Transverse colon (tissue), 4 donors: ENCODE results near the gene CDCP2.

Experiments
- POLR2A ChIP-seq: fragments of 450-650 bp; IDR thresholded peaks from one replicate; pipeline ENCODE4 v1.6.1; 2016; ENCODE audit warnings: antibody characterized with exemption, mild to moderate bottlenecking, moderate library complexity
- POLR2AphosphoS5 ChIP-seq, 3 donors: sonication (generic); formaldehyde crosslinking; IDR thresholded peaks; one replicate each; pipeline ENCODE4 v1.6.1; 2016; ENCODE audit warnings: antibody characterized with exemption in 3 of 3
- TF ChIP-seq, protein P1 (sequence below), 5 experiments: fragments of 200-600 bp in 3 of 5; fragments of 450-650 bp in 2 of 5; sonication (generic) in 3 of 5; IDR thresholded peaks; 1 replicate in 2 of 5; 2 replicates in 3 of 5; pipeline ENCODE4 v1.5.1; 2016 to 2017; ENCODE audit warnings: antibody characterized with exemption in 5 of 5, inconsistent platforms in 3 of 5, mild to moderate bottlenecking in 2 of 5, moderate library complexity in 1 of 5

DNA sequence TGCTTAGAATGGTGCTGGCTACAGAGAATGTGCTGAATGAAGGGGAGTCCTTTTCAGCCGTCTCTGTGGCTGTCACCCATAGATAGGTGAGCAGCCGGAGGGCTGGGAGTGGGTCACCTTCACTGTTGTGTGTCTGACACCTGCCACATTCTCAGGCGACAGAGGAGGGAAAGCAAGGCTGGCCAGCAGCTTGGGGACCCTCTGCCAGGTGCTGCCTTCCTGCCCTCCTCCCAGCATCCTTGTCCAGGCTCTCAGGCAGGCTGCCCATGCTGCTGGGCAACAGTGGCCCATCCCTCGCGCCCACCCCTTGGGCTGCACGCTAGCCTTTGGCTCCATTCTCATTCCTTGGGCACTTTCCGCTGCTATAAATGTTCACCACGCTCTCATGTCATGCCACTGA is 24.9 kb upstream of the CDCP2 start:
- TF ChIP-seq POLR2AphosphoS5 (IDR thresholded peaks at IDR 0.05): no peak
- TF ChIP-seq, protein P1, sequence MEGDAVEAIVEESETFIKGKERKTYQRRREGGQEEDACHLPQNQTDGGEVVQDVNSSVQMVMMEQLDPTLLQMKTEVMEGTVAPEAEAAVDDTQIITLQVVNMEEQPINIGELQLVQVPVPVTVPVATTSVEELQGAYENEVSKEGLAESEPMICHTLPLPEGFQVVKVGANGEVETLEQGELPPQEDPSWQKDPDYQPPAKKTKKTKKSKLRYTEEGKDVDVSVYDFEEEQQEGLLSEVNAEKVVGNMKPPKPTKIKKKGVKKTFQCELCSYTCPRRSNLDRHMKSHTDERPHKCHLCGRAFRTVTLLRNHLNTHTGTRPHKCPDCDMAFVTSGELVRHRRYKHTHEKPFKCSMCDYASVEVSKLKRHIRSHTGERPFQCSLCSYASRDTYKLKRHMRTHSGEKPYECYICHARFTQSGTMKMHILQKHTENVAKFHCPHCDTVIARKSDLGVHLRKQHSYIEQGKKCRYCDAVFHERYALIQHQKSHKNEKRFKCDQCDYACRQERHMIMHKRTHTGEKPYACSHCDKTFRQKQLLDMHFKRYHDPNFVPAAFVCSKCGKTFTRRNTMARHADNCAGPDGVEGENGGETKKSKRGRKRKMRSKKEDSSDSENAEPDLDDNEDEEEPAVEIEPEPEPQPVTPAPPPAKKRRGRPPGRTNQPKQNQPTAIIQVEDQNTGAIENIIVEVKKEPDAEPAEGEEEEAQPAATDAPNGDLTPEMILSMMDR (IDR thresholded peaks at IDR 0.05): no peak
- no peak for TF ChIP-seq POLR2A
